Urothelium cell line (cell line): ENCODE data around the gene PHAF1.

Experiments
- DNase-seq: peaks from one replicate; pipeline ENCODE4 v3.0.0; 2011; ENCODE audit warnings: low spot score, mixed read lengths
- FAIRE-seq: peaks from 2 replicates; lab custom pipeline; 2011; peaks lifted over from hg19 to GRCh38; lab: Jason Lieb, UNC

Gene PHAF1

GRCh38 chr16:67109407-67110135 is at the start of gene PHAF1:
TSS of gene PHAF1 (plus strand) at chr16:67109941. CDS start at chr16:67110176, 235 bp downstream.
- DNase-seq (peak; percentile 98), FAIRE-seq (peak; percentile 96)

GRCh38 chr16:67063008-67063407 is 46.7 kb upstream of the PHAF1 start:
- FAIRE-seq: no peak

GRCh38 chr16:67068212-67068753 is 41.5 kb upstream of the PHAF1 start:
- FAIRE-seq (peak; percentile 67), DNase-seq (no peak)

More at GRCh38 chr16:67063008-67063407, 46.7 kb upstream of the PHAF1 start:
- no peak for DNase-seq

- no peak for DNase-seq
- FAIRE-seq: no peak
Measured at GRCh38 chr16:67071476-67072048, 38.2 kb upstream of the PHAF1 start.

GRCh38 chr16:67075331-67075730 is 34.4 kb upstream of the PHAF1 start:
- DNase-seq (no peak), FAIRE-seq (no peak)

GRCh38 chr16:67077871-67078270 is 31.9 kb upstream of the PHAF1 start:
- FAIRE-seq: no peak

GRCh38 chr16:67082100-67082499 is 27.6 kb upstream of the PHAF1 start:
- FAIRE-seq (no peak), DNase-seq (no peak)

More at GRCh38 chr16:67077871-67078270, 31.9 kb upstream of the PHAF1 start:
- DNase-seq: no peak

- FAIRE-seq (no peak), DNase-seq (no peak)
Measured at GRCh38 chr16:67082891-67083290, 26.9 kb upstream of the PHAF1 start.

- no peak for DNase-seq
- FAIRE-seq: no peak
Measured at GRCh38 chr16:67084345-67085028, 25.3 kb upstream of the PHAF1 start.

- no peak for FAIRE-seq
- no peak for DNase-seq
Measured at GRCh38 chr16:67086822-67087221, 22.9 kb upstream of the PHAF1 start.

GRCh38 chr16:67087291-67087690 is 22.4 kb upstream of the PHAF1 start:
- FAIRE-seq (no peak), DNase-seq (no peak)

- no peak for DNase-seq
- FAIRE-seq: no peak
Measured at GRCh38 chr16:67087803-67088202, 21.9 kb upstream of the PHAF1 start.

GRCh38 chr16:67088551-67088950 is 21.2 kb upstream of the PHAF1 start:
- DNase-seq (no peak), FAIRE-seq (no peak)

- FAIRE-seq: no peak
Measured at GRCh38 chr16:67089101-67089500, 20.6 kb upstream of the PHAF1 start.

GRCh38 chr16:67091906-67092566 is 17.7 kb upstream of the PHAF1 start:
- no peak for DNase-seq
- FAIRE-seq: no peak

More at GRCh38 chr16:67089101-67089500, 20.6 kb upstream of the PHAF1 start:
- no peak for DNase-seq

GRCh38 chr16:67093098-67093726 is 16.5 kb upstream of the PHAF1 start:
- DNase-seq (no peak), FAIRE-seq (no peak)

GRCh38 chr16:67098599-67098998 is 11.1 kb upstream of the PHAF1 start:
- DNase-seq: no peak
- no peak for FAIRE-seq

- DNase-seq: no peak
- no peak for FAIRE-seq
Measured at GRCh38 chr16:67100569-67101310, 9.0 kb upstream of the PHAF1 start.

- DNase-seq: no peak
- no peak for FAIRE-seq
Measured at GRCh38 chr16:67101311-67102082, 8.2 kb upstream of the PHAF1 start.
